H7 (cell line): Measurements from ENCODE around the gene CBLN3. TPM values are rescaled to one million over a fixed set of nuclear protein-coding genes. Genes with fewer than 3 reads are reported as not detected.
A peak's percentile ranks its signal among the peaks of the same experiment; 100 is the strongest.

Source experiments
- DNase-seq: peaks from one replicate; pipeline ENCODE4 v3.0.0; 2012
- H3K27me3 ChIP-seq: 2 replicates; pipeline ENCODE4 v1.6.0; 2011; ENCODE audit warnings: mild to moderate bottlenecking, low read length; ENCODE audit not compliant: control insufficient read depth, insufficient read depth
- H3K36me3 ChIP-seq: replicated peaks from 2 replicates; pipeline ENCODE4 v1.5.1; 2011; ENCODE audit warnings: low read length; ENCODE audit not compliant: control insufficient read depth, insufficient read depth
- H3K4me3 ChIP-seq: 2 replicates; pipeline ENCODE4 v1.5.1; 2011; ENCODE audit warnings: low read depth, mild to moderate bottlenecking, control low read depth, low read length, moderate library complexity; ENCODE audit not compliant: insufficient read depth
- total RNA-seq: library from RNA; depleted of rRNA; stranded (reverse); fragments of >200 nt; shearing (Covaris generic); gene quantifications from 2 replicates; pipeline ENCODE4 v1.2.3, GENCODE V29; 2014

CBLN3 gene
- total RNA-seq, 1 experiment from 2014 or later = 0.24 TPM

DNA sequence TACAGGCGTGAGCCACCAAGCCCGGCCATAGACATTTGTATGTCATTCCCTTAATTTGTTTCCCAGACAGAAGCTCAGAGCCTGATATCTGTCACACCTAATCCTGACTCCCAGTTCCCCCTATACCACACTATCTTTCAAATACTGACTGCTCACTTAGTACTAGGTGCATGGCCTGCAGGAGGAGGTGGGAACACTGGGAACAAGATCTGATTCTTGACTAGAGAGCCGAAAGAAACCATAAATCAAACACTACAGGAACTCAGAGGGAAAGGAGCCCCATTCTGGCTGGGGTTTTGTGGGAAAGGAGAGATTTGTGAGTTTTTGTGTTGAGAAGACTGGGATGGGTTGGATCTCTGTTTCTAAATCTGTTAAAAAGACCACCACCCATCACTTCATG, 5.2 kb upstream of the CBLN3 start:
- Histone ChIP-seq H3K27me3 (peaks cover 3% of the 10 kb centered on the region; the same call in 1 of the 2 replicates), H3K36me3 (peaks cover 13% of the 10 kb centered on the region), H3K4me3 (no peak overlapping the region)
- DNase-seq = no peak

GRCh38 chr14:24434036-24434435, 4.6 kb upstream of the CBLN3 start:
- Histone ChIP-seq H3K36me3 (peaks cover 10% of the 10 kb centered on the region), H3K27me3 (peaks cover 5% of the 10 kb centered on the region; the same call in 1 of the 2 replicates)

DNA sequence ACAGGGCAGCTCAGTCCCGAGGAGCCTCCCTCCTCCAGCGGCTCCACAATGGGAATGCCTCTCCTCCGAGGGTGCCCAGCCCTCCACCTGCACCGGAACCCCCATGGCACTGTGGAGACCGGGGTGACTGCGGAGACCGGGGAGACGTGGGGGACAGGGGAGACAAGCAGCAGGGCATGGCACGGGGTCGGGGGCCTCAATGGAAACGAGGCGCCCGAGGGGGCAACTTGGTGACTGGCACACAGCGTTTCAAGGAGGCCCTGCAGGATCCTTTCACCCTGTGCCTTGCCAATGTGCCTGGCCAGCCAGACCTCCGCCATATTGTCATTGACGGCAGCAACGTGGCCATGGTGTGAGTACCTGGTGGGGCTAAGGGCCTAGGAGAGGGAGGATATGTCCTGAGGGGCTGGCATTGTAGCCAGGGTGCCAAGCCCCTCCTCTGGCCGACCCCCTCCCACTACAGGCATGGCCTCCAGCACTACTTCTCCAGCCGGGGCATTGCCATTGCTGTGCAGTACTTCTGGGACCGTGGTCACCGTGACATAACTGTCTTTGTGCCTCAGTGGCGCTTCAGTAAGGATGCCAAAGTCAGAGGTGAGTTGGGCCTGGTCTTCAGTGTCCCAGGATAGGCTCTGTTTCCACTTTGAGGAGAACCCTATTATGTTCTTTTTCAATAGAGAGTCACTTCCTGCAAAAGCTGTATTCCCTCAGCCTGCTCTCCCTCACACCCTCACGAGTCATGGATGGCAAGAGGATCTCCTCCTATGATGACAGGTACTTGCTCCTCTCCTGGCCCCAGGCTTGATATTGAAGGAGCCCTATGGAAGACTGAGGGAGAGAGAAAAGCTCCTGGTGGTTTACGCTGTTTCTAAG, 3.0 kb upstream of the CBLN3 start:
- no peak overlapping the region for H3K4me3 ChIP-seq
- H3K36me3 ChIP-seq = peaks cover 4% of the 10 kb centered on the region
- peaks cover 13% of the 10 kb centered on the region for H3K27me3 ChIP-seq
- DNase-seq = no peak

More at GRCh38 chr14:24434036-24434435, 4.6 kb upstream of the CBLN3 start:
- DNase-seq = no peak
- no peak overlapping the region for H3K4me3 ChIP-seq

DNA sequence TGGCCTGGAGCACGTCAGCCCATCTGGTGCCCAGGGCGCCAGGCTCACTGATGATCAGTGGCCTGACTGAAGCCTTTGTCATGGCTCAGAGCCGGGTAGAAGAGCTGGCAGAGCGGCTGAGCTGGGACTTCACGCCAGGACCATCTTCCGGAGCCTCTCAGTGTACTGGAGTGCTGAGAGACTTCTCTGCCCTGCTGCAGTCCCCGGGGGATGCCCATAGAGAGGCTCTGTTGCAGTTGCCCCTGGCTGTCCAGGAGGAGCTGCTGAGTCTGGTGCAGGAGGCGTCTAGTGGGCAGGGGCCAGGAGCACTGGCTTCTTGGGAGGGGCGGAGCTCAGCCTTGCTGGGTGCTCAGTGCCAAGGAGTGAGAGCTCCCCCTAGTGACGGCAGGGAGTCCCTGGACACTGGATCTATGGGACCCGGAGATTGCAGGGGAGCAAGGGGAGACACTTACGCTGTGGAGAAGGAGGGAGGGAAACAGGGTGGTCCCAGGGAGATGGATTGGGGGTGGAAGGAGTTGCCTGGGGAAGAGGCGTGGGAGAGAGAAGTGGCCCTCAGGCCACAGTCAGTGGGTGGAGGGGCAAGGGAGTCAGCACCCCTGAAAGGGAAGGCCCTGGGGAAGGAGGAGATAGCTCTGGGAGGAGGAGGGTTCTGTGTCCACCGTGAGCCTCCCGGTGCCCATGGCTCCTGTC, 2.2 kb upstream of the CBLN3 start:
- H3K36me3 ChIP-seq = peaks cover 1% of the 10 kb centered on the region
- H3K27me3 ChIP-seq = peaks cover 13% of the 10 kb centered on the region
- peak; percentile 97 for DNase-seq
- no peak overlapping the region for H3K4me3 ChIP-seq

- H3K4me3 ChIP-seq = peak overlapping the region; percentile 72
- H3K27me3 ChIP-seq = peaks cover 13% of the 10 kb centered on the region
- H3K36me3 ChIP-seq = peaks cover 1% of the 10 kb centered on the region
- DNase-seq = peak; percentile 78
These were observed 1.5 kb upstream of the CBLN3 start for GRCh38 chr14:24430682-24431568.

GRCh38 chr14:24430143-24430681, 744 bp upstream of the CBLN3 start:
- H3K4me3 ChIP-seq = peak overlapping the region; percentile 72
- H3K36me3 ChIP-seq = peaks cover 1% of the 10 kb centered on the region
- H3K27me3 ChIP-seq = peaks cover 13% of the 10 kb centered on the region
- DNase-seq = peak; percentile 96

DNA sequence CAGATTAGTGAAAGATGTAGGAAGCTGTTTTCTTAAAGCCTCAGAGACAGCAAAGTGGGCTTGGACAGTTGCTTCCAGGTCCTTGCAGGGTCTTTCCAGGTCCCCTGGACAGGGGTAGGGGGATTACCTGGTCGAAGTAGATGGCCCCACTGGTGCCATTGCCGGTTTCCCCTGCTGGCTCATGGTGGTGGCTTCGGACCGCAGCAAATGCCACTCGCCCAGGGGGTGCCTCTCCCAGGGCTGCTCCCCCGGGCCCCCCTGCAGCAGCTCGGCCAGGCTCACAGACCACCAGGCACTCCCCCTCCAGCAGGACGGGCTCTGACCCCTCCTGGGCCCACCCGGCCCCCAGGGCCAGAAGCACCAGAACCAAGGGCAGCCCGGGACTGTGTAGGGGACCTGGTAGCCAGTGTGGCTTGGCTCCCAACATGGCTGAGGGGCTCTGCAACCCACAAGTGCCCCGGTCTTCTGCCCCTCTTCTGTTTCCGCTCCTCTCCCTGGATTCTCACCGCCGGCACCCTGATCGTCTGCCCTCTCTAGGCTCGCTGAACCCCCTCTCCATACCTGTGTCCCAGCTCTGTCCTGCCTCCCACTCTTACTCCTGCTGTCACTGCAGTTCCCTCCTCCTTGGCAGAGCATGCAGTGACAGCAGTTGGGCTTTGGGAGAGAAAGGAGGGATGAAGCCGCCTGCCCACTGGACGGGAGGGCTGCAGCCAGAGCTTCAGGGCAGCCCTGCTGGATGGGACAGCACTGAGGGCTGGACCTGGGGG, 657 bp downstream of the CBLN3 start:
- Histone ChIP-seq H3K4me3 (no peak overlapping the region; the same call in 1 of the 2 replicates), H3K36me3 (peaks cover 1% of the 10 kb centered on the region), H3K27me3 (peaks cover 13% of the 10 kb centered on the region)
- peak; percentile 68 for DNase-seq

GRCh38 chr14:24427537-24428508, 1.6 kb downstream of the CBLN3 start:
- peak; percentile 39 for DNase-seq
- H3K36me3 ChIP-seq = no peaks in the 10 kb centered on the region; the same call in none of the 2 replicates
- no peak overlapping the region for H3K4me3 ChIP-seq
- peaks cover 13% of the 10 kb centered on the region for H3K27me3 ChIP-seq

DNA sequence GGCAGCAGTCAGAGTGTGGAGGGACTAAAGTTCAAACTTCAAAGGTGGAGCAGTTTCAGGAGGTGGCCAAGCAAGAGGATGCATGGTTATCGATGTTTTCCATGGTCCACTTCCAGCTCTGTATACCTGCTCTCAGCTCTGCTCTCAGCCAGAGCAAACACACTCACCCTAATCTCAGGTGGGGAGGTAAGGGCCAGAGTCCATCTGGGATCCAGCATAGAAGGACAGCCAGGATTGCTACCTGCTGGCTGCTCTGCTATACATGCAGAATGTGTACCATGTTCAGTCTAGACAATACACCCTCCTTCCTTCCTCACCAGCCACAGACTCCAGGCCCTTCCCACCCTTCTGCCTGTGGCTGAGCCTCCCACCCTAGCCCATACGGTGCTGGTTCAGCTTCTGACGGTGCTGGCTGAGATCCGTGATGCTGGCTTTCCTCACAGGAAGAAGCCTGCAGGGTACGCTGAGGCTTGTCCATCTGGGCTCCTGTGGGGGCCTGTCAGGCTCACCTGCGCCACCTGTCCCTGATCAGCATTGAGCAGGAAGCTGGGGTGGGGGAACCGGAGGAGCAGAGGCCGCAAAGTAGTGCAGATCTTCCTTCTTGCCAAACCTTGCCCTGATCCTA, 2.4 kb downstream of the CBLN3 start:
- Histone ChIP-seq H3K27me3 (peaks cover 14% of the 10 kb centered on the region), H3K4me3 (no peak overlapping the region), H3K36me3 (no peaks in the 10 kb centered on the region; the same call in 1 of the 2 replicates)
- peak; percentile 86 for DNase-seq

DNA sequence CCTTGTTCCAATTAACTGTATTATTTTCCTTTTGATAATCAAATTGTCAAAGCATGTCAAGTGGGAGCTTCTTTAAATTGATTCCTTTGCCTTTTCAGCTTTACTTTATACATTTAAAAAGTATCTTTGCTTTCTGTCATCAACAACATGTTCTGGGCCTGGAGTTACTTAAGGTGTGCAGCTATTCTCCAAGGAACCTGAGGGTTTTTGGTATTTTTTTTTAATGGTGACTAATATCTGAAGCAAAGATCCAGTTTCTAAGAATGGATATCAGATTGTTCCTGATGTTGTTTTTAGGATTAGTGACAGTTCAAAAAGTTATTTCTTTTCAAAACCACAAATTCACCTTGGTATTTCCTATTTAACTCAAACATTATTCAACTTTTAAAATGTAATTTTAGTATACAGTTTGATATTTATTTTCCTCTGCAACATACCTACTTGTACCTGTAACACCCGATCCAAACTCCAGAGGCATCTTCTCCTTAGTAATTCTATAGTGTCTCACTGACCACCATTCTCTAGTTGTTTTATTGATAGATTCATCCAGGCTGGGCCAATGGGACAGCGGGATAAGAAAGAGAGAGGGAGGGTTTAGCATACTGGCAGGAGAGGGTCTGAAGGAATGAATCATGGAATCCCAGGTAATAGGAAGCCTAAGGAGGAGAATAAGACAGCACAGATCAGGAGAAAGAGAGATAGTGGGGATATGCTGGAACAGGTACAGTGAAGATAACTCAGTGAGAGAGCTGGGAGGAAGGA, 3.1 kb downstream of the CBLN3 start:
- Histone ChIP-seq H3K36me3 (no peaks in the 10 kb centered on the region), H3K4me3 (no peak overlapping the region), H3K27me3 (peaks cover 14% of the 10 kb centered on the region)
- no peak for DNase-seq

DNA sequence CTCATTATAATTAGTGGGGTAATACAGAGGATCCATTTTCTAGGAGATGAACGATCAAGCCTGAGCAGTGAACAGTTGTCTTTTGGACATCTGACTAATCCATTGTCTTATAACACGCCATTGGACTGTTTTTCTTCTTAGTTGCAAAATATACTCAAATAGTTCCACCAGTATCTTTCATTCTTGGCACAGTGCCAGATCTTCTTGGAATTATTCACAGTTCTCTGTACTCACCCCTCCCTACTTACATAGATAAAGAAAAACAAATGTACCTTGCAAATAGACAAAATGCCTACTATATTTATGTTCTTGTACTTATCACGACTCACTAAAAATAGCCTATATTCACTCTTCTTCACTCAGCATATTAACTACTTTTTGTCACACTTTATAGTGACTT, 3.8 kb downstream of the CBLN3 start:
- Histone ChIP-seq H3K4me3 (no peak overlapping the region), H3K36me3 (no peaks in the 10 kb centered on the region), H3K27me3 (peaks cover 14% of the 10 kb centered on the region)
- no peak for DNase-seq
